ENCODE measurements around the gene PDPN.

- TF ChIP-seq CTCF (IDR thresholded peaks at IDR 0.05) (no peak), POLR2A (IDR thresholded peaks at IDR 0.05) (no peak), POLR2AphosphoS5 (IDR thresholded peaks at IDR 0.05; ENCODE audit: insufficient read depth in 1 of 2, low read depth in 1 of 2) (no peak)
Observed at GRCh38 chr1:13581446-13581845, 2.2 kb upstream of the PDPN start.

Data from vagina (tissue), 2 donors.